DMS79 (cell line): ENCODE data around the gene SEZ6.

ENCODE experiments used
- DNase-seq: peaks from one replicate; lab custom pipeline; 2025; lab: John Stamatoyannopoulos, UW

The SEZ6 gene

DNA sequence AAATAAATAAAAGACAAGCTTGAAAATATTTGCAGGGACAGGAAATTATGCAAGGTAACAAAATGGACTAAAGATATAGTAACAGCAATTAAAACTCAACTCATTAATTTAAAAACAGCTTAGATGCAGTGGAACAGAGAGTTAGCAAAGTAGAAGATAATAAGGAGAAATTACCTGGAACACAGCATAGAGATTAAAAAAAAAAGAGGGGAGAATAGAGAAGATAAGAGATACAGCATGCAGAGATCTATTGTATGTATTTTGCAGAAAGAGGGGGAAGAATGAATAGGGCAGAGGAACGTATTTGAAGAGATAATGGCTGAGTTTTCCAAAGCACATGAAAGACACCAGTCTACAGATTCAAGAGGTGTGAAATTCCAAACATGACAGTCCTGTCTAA lies 28.7 kb upstream of the SEZ6 start:
- DNase-seq: no peak

DNA sequence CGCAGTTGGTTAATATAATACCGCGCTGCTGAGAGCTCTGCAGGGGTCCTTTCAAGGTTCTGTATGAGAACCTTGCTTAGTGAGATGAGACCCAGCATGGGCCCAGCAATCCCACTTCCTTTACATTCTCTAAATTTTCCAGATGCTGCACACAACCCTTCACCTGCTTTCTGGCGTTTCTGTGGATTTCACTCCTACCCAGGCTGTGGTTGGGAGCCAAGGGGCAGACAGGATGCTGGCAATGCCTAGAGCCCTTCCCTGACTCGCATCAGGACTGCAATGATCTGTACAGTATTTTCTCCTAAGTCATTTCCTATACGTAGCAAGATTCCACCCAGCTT lies 27.0 kb upstream of the SEZ6 start:
- DNase-seq: no peak

GRCh38 chr17:29032013-29032856 lies 26.4 kb upstream of the SEZ6 start:
- DNase-seq: no peak

- DNase-seq: no peak
These were observed 25.7 kb upstream of the SEZ6 start for GRCh38 chr17:29031488-29031887.

- DNase-seq: no peak
These were observed 18.6 kb upstream of the SEZ6 start for GRCh38 chr17:29024316-29024952.

GRCh38 chr17:29022074-29022473 lies 16.2 kb upstream of the SEZ6 start:
- no peak for DNase-seq

- DNase-seq: no peak
These were observed 15.4 kb upstream of the SEZ6 start for GRCh38 chr17:29021226-29021625.

DNA sequence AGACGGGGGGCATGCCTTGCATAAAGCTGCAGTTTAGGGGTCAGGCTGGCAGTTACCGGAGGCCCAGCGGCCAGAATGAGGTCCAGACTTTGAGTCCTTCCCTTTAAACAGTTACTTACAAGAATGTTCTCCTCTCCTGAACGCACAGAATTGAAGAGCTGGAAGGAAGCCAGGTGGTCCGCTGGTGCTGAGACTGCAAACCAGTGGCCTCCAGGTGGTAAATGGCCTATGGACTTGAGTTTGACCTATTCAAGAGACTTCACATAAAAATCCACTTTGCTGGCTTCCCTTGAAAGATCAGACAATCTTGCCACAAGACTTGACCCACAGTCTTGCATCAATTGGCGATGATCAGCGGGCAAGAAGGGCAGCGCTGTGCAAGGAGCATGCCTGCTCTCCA lies 14.7 kb upstream of the SEZ6 start:
- DNase-seq: no peak

GRCh38 chr17:29019475-29020181 lies 13.8 kb upstream of the SEZ6 start:
- DNase-seq: no peak

DNA sequence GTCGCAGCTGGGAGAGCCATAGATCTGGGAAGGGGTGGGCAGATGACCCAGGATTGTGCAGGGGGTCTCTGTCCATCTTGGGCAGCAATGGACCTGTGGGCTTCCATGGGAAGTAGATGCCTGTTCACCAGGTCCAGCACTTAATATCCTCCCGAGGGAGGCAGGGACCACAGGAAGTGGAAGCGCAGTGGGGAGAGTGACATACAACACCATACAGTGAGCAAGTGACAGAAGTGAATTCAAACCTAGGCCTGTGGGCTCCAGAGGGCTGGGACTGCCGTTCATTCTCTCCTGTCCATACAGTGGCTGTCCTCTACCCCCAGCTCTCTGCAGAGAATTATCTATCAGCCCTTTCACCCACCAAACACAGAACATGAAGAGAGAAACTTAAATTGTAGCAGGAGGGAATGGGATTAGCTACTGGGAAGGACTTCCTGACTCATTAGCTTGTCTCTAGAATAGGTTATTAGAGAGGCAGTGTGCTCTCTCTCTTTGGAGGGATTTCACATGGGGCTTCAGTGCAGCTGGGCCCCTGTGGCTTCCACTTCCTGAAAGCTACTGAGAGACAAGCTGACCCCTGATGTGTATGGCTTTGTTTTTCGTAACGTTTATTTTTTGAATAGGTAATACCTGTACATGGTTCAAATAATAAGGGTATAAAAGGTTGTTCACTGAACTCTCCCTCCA lies 13.1 kb upstream of the SEZ6 start:
- no peak for DNase-seq

GRCh38 chr17:29016345-29017210 lies 10.7 kb upstream of the SEZ6 start:
- no peak for DNase-seq

GRCh38 chr17:29014716-29015115 lies 8.9 kb upstream of the SEZ6 start:
- DNase-seq: no peak

DNA sequence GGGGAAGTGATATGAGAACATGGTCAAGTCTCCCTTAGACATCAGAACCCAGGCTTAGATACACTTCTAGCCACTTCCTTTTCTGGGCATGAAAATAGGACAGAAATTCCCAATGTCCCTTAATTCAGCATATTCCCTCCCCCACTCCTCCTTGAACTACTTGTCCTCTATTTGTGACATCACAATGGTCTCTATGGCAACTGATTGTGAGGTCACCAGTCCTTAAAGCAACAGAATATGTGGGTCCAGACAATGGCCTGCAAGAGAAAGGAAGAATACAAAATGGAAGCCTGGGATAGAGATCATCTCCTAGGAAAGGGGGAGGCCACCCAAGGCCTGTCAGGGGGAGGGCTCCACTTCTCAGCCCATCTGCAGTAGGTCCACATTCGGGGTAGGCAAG lies 6.7 kb upstream of the SEZ6 start:
- no peak for DNase-seq

- DNase-seq: no peak
These were observed 4.8 kb upstream of the SEZ6 start for GRCh38 chr17:29010586-29010985.

DNA sequence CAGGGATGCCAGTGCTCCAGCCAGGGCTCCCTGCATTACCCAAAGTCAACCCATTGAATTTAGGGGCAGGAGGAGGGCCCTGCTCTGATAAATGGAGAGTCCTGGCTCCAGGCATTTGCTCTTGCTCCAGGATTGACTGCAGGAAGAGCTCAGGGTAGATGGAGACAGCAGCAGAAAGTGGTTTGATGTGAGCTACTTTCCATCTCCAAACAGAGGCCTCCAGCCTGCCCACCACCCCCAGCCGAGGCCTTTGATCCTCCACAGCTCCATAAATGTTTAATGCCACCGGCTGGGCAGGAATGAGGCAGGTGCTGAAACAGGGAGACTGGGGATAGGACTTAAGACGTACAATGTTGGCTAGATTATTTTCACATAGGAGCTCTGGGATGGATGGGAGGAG lies 4.3 kb upstream of the SEZ6 start:
- DNase-seq: no peak

DNA sequence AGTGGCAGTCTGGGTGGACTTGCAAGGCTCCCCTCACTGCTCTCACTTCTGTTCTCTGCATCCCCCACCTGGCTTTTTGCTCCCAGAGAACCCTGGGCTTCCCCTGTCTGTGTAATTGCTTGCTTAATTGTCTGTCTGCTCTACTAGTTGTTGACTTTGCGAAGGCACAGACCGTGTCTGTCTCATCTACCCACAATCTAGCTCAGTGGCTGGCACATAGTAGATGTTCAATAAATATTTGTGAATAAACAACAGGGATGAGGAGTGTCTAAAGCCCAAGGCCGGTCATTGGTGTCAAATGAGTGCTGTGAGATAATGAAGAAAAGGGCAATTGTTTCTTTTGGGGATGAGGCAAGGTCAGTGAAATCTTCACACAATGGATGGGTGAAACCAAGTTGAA lies 2.8 kb upstream of the SEZ6 start:
- no peak for DNase-seq

DNA sequence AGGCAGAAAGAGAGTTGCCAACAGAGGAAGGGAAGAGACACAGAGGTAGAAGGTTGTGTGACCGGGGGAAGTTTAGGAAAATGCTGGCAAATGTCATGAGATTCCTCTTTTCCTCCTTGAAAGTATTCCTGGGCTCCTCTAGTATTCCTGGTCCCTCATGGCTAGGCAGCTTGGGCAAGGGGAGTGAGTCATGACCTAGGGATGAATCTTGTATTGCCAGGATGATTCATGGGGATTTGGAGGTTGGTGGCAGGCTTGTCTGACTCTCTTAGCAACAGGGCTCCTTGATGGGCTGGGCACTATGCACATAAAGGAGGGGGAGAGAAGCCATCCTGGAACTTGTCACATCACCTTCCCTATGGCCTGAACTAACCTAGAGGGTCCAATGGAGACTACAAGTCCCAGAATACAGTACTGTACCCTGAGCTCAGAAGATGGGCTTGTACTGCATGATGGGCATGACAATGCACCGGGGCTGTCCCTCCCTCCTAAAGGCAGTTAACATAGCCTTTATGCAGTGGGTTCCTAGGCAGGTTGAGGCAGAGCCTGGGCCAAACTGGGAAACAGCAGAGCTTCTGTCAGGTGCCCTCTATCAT lies 2.1 kb upstream of the SEZ6 start:
- DNase-seq: no peak

DNA sequence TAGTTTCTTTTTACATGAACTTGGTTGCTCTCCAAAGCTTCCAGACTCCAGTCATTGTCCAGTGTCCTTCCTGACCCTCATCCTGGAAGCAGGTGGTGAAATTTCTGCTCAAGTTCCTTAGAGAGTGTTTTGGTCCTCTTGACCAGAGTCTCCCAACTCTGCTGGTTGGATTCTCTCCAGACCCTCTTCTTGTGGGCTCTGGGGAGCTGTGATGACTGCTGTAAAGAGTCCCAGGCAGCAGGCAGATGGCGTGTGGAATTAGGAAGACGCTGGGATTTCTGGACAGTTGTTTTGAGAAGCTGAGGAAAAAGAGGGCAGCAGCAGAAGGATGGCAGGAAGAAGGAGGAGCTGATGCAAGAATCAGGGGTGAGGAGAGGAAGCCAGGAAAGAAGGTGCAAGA lies 1.6 kb upstream of the SEZ6 start:
- peak; percentile 30 for DNase-seq

- no peak for DNase-seq
These were observed 1.6 kb downstream of the SEZ6 start for GRCh38 chr17:29004081-29004692.

DNA sequence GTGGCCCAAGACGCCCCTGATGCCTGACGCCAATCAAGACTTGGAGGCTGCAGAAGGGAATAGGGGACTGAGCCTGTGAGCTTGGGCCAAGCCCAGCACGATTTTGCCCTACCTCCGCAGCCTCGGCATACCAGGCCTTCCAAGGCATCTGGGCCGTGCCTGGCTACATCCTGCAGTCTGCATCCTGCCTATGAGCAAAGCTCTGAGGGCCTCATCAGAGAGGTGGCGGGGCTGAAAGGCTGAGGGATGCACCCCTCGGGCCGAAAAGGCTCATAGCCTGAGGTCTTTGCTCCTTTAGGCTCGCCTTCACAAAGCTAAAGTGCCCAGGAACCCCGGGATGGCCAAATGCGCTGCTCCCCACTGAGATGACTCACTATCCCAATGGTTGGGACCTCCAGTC lies 2.5 kb downstream of the SEZ6 start:
- DNase-seq: no peak

GRCh38 chr17:29002811-29003210 lies 3.0 kb downstream of the SEZ6 start:
- no peak for DNase-seq
